Lower leg skin (tissue), 4 donors: ENCODE data around the gene INHBB. TPM values are rescaled to one million over a fixed set of nuclear protein-coding genes. Genes with fewer than 3 reads are reported as not detected.

Source experiments
- DNase-seq, 2 donors: peaks; one replicate each; pipeline ENCODE4 v3.0.0-alpha.2; 2019; ENCODE audit warnings: low spot score in 2 of 2
- H3K4me3 ChIP-seq: fragments of 200-600 bp; sonication (generic); 2 replicates; pipeline ENCODE4 v1.5.1; 2017; ENCODE audit warnings: mild to moderate bottlenecking, low read depth; ENCODE audit not compliant: poor library complexity, severe bottlenecking
- CTCF ChIP-seq, 3 donors: fragments of 450-650 bp; IDR thresholded peaks; one replicate each; pipeline ENCODE4 v1.5.1; 2016; ENCODE audit warnings: antibody characterized with exemption in 3 of 3, mild to moderate bottlenecking in 3 of 3, moderate library complexity in 2 of 3
- POLR2A ChIP-seq, 2 donors: fragments of 450-650 bp; IDR thresholded peaks; one replicate each; pipeline ENCODE4 v1.6.1; 2016 to 2017; ENCODE audit warnings: antibody characterized with exemption in 2 of 2, mild to moderate bottlenecking in 1 of 2, moderate library complexity in 1 of 2
- WGBS, 2 donors: methylation state at CpG; one replicate each; pipeline ENCODE4 v1.1.5; 2018; 5-methylcytosine and 5-hydroxymethylcytosine counted together
- intact Hi-C: fragments of 100-400 bp; cut with DNase I; formaldehyde crosslinking; loops from one replicate; pipeline ENCODE4 v1.15.0; 2023; ENCODE audit warnings: low total_unique reads
- total RNA-seq, 4 donors: library from RNA; depleted of rRNA; stranded (reverse); fragments of >200 nt; gene quantifications; one replicate each; pipeline ENCODE4 v1.1.0, GENCODE V29; 2016

The INHBB gene
- total RNA-seq, 4 donors from 2014 or later: 9.4 to 47.9 (median 25.0) TPM

GRCh38 chr2:120381661-120382060 lies 35.7 kb downstream of the INHBB start:
- no peak for DNase-seq
- no peak overlapping the region for H3K4me3 ChIP-seq
- WGBS, 2 donors: 68 to 75% methylated on average over 4 of the region's 4 CpGs
- TF ChIP-seq CTCF (IDR thresholded peaks at IDR 0.05) (no peak), POLR2A (IDR thresholded peaks at IDR 0.05) (no peak)
- intact Hi-C loops: no loop called here

GRCh38 chr2:120382541-120383144 lies 36.7 kb downstream of the INHBB start:
- no peak for DNase-seq
- TF ChIP-seq POLR2A (IDR thresholded peaks at IDR 0.05): no peak
- no peak for TF ChIP-seq CTCF (IDR thresholded peaks at IDR 0.05)
- 86 to 87% methylated on average over 8 to 11 of the region's 11 CpGs for WGBS, 2 donors
- intact Hi-C loops: no loop called here
- H3K4me3 ChIP-seq: no peak overlapping the region

- H3K4me3 ChIP-seq: no peak overlapping the region
- no peak for TF ChIP-seq POLR2A (IDR thresholded peaks at IDR 0.05)
- no peak for TF ChIP-seq CTCF (IDR thresholded peaks at IDR 0.05)
- DNase-seq: no peak
- WGBS, 2 donors: 85 to 94% methylated on average over 7 of the region's 7 CpGs
- intact Hi-C loops: no loop called here
These were observed 37.3 kb downstream of the INHBB start for GRCh38 chr2:120383191-120383590.

GRCh38 chr2:120383631-120384340 lies 37.9 kb downstream of the INHBB start:
- DNase-seq: no peak
- H3K4me3 ChIP-seq: no peak overlapping the region
- TF ChIP-seq POLR2A (IDR thresholded peaks at IDR 0.05) (no peak), CTCF (IDR thresholded peaks at IDR 0.05) (no peak)
- WGBS, 2 donors: 88 to 89% methylated on average over 11 to 13 of the region's 13 CpGs
- intact Hi-C loops: no loop called here

- DNase-seq: no peak
- WGBS, 2 donors: 73 to 76% methylated on average over 13 of the region's 13 CpGs
- intact Hi-C loops: no loop called here
- no peak overlapping the region for H3K4me3 ChIP-seq
- TF ChIP-seq POLR2A (IDR thresholded peaks at IDR 0.05): no peak
- no peak for TF ChIP-seq CTCF (IDR thresholded peaks at IDR 0.05)
These were observed 38.8 kb downstream of the INHBB start for GRCh38 chr2:120384486-120385354.
